Epithelial cell of proximal tubule (primary cell): Measurements from ENCODE around the gene SAMD1. TPM values are rescaled to one million over a fixed set of nuclear protein-coding genes. Genes with fewer than 3 reads are reported as not detected.

Experiments
- DNase-seq: peaks from one replicate; pipeline ENCODE4 v3.0.0-alpha.2; 2011; ENCODE audit warnings: low read depth
- H3K4me3 ChIP-seq: 2 replicates; pipeline ENCODE4 v1.5.1; 2011; ENCODE audit warnings: low read depth, mild to moderate bottlenecking, low read length
- CTCF ChIP-seq: conservative IDR thresholded peaks from 2 replicates; pipeline ENCODE4 v1.5.1; 2012; ENCODE audit warnings: low read depth, mild to moderate bottlenecking, low read length
- total RNA-seq: library from RNA; depleted of rRNA; stranded (reverse); fragments of >200 nt; gene quantifications from 2 replicates; pipeline ENCODE4 v1.2.3, GENCODE V29; 2015

SAMD1 gene
- total RNA-seq, 1 donor from 2014 or later: 53.6 TPM

GRCh38 chr19:14127929-14128509, 37.5 kb upstream of the SAMD1 start:
- no peak overlapping the region for H3K4me3 ChIP-seq
- DNase-seq: no peak
- no peak for TF ChIP-seq CTCF

GRCh38 chr19:14127176-14127575, 36.6 kb upstream of the SAMD1 start:
- no peak overlapping the region for H3K4me3 ChIP-seq
- DNase-seq: no peak
- TF ChIP-seq CTCF: no peak

- no peak overlapping the region for H3K4me3 ChIP-seq
- no peak for TF ChIP-seq CTCF
- DNase-seq: no peak
These were observed 32.4 kb upstream of the SAMD1 start for GRCh38 chr19:14122924-14123323.

GRCh38 chr19:14120497-14120780, 29.9 kb upstream of the SAMD1 start:
- no peak for DNase-seq
- H3K4me3 ChIP-seq: no peak overlapping the region
- TF ChIP-seq CTCF: no peak

GRCh38 chr19:14119644-14120496, 29.3 kb upstream of the SAMD1 start:
- no peak for TF ChIP-seq CTCF
- no peak for DNase-seq
- no peak overlapping the region for H3K4me3 ChIP-seq

- peak overlapping the region; percentile 61 for H3K4me3 ChIP-seq
- TF ChIP-seq CTCF: no peak
- DNase-seq: no peak
These were observed 28.6 kb upstream of the SAMD1 start for GRCh38 chr19:14119146-14119545.
